Prostate gland (tissue), 2 donors: ENCODE data around the gene FAM50B.

ENCODE experiments used
- CTCF ChIP-seq, 4 experiments: fragments of 200-600 bp in 2 of 4; fragments of 450-650 bp in 2 of 4; sonication (generic) in 2 of 4; IDR thresholded peaks; 1 replicate in 3 of 4; 2 replicates in 1 of 4; pipeline ENCODE4 v1.5.1; 2016 to 2019; ENCODE audit warnings: antibody characterized with exemption in 4 of 4, mild to moderate bottlenecking in 2 of 4, moderate library complexity in 2 of 4
- POLR2AphosphoS5 ChIP-seq: sonication (generic); formaldehyde crosslinking; IDR thresholded peaks from one replicate; pipeline ENCODE4 v1.6.1; 2017; ENCODE audit warnings: antibody characterized with exemption

GRCh38 chr6:3867641-3868502 lies 18.7 kb downstream of the FAM50B start:
- TF ChIP-seq CTCF (IDR thresholded peaks at IDR 0.05) (no peak), POLR2AphosphoS5 (no peak)
